SK-MEL-5 (cell line): ENCODE measurements around the gene TNNT2. TPM values are rescaled to one million over a fixed set of nuclear protein-coding genes. Genes with fewer than 3 reads are reported as not detected.

Source experiments
- DNase-seq: peaks from one replicate; pipeline ENCODE4 v3.0.0-alpha.2; 2016; ENCODE audit warnings: low read depth, low spot score
- in situ Hi-C: cut with HindIII; loops from 2 replicates; pipeline ENCODE4 v1.10.0; 2016; ENCODE audit warnings: low sequenced_read_pairs, high pct_unique_total_duplicates, low pct_unique_long_range_greater_than_20kb
- total RNA-seq: library from RNA; depleted of rRNA; stranded (reverse); fragments of >200 nt; shearing (Covaris generic); gene quantifications from 2 replicates; pipeline ENCODE4 v1.2.3, GENCODE V29; 2014

Gene TNNT2
- total RNA-seq, 1 experiment from 2014 or later, result not detected

DNA sequence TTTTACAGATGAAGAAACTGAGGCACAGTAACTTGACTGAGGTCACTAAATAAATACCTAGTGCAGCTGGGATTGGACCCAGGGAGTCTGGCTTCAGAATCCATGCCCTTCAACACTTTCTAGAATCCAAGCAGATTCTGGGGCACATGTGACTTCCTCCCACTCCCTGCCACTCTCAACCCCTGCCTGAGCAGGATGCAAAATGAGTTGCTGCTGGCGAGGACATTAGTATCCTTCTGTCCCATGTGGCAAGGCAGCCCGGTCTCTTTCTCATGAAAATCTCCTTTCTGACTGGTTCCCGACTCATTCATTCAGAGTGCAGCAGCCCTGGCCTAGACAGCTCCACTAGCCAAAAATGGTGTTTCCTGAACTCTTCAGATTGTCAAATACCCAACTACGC lies 28.4 kb downstream of the TNNT2 start:
- no peak for DNase-seq
- in situ Hi-C loops, result no loop called here

DNA sequence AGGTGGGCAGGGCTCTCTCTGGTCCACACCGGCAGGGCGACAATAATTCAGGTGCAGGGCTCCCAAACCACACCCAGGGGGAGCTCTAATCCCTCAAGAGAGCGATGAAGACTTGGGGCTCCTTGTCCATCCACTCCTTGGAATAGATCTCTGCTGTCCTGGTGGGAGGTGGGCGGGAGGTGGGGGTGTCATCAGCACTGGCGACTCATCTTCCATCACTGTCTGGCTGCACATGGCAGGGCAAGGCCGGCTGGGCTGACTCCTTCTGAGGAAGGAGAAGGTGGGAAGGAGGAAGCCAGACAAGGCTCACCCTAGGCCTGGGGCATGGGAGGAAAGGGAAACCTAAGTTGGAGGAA lies 29.3 kb downstream of the TNNT2 start:
- in situ Hi-C loops, result no loop called here
- DNase-seq, result peak; percentile 64

DNA sequence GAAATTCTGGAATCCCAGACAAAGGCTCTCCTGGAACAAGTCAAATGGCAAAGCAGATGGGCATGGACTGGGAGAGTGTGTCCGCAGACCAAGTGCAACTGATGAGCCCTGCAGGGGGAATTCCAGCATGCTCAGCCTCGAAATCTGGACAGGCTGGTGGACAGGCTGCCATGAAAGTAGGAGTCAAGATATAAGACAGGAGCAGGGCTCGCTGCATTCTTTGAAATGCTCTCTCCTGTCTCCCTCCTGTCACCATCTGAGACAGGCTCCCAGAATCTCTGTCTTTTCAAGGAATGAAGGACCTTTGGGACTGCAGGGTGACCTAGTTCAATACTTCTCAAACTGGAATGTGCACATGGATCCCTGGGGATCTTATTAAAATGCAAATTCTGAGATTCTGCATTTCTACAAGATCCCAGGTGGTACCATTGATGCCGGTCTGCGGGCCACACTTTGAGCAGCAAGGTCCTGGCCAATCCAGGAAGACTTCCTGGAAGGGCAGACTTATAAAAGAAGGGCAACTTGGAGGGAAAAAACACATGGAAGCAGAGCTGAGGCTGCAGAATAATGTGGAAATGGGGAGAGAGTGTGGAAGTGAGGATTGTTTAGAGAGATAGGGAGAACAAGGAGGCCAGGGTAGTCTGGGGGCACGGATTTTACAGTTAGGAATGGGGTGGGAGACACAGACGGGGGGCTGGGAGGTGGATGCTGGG lies 29.8 kb downstream of the TNNT2 start:
- in situ Hi-C loops, result no loop called here
- no peak for DNase-seq

DNA sequence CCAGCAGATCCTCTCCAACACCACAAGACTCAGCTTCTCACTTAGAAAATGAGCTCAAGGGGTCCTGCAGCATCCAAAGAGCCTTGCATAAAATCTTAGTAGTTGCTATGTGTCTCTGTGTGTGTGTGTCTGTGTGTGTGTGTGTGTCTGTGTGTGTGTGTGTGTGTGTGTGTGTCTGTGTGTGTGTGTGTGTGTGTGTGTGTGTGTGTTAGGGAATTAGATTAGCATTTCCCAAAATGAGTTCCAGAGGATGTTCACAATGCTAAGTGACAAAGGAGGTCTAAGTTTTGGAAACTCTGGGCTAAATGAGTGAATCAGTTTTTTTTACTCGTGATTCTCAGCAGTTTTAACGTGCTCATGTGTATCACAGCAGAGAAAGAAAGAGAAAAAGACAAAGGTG lies 30.5 kb downstream of the TNNT2 start:
- no peak for DNase-seq
- in situ Hi-C loops, result no loop called here

DNA sequence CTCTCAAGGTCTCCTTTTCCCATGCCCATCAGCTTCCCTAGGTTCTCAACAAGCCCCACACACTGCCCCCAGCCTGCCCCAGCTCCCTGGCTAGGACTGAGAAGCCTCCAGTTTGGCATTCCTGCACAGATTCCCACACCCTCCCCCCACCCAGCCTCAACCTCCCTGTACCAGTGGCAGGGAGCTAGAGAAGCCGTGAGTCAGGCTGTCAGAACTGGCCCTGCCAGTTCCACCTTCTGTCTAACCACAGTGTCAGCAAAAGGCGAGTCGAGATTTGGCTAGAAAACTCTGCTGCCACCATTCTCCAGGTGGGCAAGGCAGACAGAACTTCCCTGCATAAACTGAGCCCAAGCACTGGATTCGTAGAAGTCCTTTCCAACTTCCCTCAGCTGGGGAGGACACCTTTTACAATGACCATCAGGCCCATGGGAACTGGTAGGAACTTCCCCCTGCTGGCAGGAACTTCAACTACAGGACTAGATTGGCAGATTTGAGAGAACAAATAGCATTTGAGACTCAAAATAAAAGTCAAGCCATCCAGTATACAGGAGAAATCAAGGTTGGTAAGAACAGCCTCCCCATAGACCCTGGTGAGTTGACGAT lies 31.0 kb downstream of the TNNT2 start:
- in situ Hi-C loops, result no loop called here
- DNase-seq, result peak; percentile 78

DNA sequence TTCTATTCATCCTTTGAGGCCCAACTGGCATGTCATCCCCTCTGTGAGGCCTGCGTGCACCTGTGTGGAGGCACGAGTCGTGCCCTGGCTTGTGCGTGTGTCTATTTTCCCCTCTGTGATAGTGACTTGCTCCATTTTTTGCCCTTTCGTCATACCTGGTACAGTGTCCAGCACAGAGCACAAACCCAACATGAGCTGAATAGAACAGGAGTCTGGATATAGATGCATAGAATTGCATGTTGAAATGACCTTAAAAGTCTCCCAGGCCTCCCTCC lies 32.5 kb downstream of the TNNT2 start:
- DNase-seq, result no peak
- in situ Hi-C loops, result no loop called here

DNA sequence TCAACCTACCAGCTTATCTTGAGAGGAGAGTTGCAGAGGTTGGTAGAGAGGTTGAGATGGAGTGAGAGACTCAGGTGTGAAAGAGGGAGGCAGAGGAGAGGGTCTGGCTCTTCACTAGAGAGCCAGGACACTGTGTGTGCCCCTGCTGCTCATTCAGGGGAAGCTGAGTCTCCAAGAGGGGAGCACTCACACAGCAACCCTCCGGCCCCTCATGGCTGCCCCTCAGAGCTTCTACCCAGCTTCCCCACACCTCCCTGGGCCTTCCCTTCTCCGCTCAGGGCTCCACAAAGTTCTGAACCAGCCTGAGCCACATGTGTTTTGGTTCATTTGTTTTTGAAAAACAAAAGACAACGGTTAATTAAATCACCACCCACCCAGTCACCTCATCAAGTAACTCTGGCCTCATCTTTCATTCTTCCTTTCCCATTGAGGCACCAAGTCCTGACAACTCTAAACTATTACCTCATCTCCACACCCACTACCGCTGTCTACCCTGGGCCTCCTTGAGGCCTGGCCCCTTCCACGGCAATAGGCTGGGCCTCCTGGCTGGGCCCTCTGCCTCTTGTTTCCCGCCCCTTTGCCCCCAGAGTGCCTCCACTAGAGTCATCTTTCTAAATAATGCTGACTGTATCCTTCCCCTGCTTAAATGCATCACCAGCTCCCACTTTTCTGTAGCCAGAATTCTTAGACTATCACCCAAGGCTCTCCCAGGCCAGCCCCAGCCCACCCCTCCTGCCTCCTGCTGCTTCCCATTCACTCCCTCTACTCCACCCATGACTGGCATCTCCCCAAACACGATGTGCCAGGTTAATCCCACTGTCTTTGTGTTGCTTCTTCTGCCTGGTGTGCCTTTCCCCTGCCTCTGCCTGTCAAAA lies 33.0 kb downstream of the TNNT2 start:
- in situ Hi-C loops, result no loop called here
- no peak for DNase-seq

DNA sequence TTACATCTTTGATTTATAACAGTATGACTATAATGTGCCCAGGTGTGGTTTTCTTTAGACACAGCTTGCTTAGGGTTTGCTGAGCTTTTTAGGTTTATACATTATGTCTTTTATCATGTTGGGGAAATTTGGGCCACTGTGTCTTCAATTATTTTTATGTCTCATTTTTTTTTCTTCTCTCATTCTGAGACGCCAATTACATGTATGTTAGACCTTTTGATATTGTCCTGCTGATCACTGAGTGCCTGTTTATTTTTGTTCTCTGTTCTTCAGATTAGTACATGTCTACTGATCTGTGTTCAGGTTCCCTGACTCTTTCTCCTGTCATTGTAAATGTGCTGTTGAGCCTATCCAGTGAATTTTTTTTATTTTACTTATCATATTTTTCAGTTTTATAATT lies 36.1 kb downstream of the TNNT2 start:
- in situ Hi-C loops, result no loop called here
- DNase-seq, result no peak

DNA sequence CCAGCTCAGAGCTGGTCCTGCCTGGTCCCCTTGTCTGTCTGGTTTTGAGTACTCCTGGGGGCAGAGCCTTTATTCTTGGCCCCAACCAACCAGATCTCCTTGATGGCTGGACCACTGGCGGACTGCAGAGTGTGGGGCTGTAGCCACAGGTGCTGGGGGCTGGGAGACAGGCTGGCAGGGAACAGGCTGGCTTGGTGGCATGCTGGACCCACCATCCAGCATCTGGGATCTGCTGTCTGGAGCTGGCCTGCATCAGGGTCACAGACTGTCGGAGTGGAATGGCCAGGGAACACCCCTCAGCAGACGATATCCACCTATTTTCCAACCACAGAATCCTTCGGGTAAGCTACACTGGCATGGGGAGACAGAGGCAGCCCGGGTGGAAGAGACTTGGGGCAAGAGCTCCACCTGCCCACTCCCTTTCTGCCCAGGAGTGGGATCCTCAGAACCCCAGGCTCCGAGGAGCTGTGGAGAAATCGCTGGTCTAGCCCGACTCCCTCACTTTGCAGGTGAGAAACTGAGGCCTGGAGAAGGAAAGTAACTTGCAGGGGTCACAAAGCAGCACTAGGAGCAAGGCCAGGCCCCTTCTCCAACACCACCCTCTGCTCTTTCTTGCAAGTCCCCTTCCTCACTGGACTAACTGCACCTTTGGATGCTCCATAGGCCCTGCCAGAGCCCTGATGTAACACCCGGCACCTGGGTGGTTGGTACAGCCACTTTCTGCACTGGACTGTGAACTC lies 40.6 kb downstream of the TNNT2 start:
- no peak for DNase-seq
- in situ Hi-C loops, result no loop called here

DNA sequence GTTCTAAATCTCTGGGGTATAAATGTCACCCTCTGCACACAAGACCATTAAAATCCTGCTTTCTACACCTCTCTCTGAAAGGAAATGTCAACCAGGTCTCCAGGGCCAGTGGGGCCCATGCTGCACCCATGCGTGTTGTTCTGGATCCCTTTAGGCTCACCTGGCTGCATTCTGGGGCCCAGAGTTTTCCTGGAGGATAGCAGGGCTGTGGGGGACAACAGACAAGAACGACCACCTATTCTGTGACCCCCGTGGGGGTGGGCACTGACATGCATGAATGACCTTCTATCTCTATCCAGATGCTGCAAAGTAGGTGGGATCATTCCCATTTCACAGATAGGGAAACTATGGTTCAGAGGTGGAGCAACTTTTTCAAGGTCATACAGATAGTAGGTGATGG lies 41.6 kb downstream of the TNNT2 start:
- no peak for DNase-seq
- in situ Hi-C loops, result no loop called here

DNA sequence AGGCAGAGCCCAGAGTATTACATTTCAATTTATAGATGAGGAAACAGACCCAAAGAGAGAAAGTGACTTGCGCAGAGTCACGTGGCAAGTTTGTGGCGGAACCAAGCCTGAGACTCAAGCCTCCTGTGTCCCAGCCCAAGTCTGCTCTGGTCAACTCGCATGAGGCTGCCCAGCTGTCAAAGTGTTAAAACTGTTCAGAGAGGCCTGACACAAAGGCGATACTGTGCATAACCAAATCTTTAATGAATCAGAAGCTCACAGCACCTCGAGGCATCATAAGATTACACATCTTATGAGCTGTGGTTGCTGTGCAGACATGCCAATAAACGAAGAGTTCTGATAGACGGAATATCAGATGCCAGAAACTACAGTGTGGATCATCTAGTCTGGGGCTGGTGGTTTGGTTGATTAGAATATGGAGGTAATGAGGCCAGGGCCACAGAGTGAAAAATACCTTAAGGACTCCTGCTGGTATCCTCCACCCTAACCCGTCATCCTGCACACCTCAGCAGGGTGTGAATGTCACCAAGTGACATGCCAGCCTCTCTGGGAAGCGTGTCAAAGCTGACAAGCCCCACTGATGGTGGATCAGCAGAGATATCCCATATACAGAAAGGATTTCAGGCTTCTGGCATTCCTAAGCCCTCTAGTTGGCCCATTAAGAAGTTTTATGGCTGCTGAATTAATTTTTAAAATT lies 42.2 kb downstream of the TNNT2 start:
- in situ Hi-C loops, result no loop called here
- DNase-seq, result peak; percentile 94

DNA sequence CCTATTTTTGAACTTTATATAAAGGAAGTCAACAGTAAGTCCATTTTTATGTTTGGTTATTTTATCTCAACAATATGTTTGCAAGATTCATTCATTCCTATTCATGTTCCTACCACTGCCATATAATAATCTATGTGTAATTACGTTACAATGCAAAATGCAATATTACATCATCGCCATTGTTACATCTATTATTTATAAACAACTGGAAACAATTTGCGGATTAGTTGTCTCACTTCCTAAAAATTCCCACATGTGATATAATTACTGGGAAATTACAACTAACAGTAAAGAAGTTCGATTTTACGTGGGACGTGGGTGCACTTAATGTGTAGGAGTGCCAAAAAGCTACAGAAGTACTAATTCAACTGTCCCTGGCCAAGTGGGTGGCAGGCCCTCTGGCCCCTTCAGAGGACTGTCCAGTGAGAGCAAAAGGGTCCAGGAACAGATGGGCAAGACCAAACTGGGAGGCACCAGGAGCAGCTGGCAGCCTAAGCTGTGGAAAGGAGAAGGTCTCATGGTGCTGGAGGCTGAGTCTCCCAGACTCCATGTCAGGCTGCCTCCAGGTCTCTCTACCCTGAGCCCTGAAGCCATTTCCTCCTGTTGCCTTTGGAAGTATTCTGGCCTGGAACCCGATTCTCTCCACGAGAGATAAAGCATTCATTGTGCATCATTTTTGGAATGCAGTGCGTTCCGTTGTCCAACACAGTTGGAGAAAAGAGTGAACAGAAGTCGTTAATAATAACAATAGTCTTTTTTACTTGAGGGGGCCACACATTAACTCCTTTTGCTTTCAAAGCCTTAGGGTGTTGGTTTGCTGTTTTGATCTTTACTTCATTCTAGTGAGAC lies 42.9 kb downstream of the TNNT2 start:
- in situ Hi-C loops, result no loop called here
- peak; percentile 69 for DNase-seq

DNA sequence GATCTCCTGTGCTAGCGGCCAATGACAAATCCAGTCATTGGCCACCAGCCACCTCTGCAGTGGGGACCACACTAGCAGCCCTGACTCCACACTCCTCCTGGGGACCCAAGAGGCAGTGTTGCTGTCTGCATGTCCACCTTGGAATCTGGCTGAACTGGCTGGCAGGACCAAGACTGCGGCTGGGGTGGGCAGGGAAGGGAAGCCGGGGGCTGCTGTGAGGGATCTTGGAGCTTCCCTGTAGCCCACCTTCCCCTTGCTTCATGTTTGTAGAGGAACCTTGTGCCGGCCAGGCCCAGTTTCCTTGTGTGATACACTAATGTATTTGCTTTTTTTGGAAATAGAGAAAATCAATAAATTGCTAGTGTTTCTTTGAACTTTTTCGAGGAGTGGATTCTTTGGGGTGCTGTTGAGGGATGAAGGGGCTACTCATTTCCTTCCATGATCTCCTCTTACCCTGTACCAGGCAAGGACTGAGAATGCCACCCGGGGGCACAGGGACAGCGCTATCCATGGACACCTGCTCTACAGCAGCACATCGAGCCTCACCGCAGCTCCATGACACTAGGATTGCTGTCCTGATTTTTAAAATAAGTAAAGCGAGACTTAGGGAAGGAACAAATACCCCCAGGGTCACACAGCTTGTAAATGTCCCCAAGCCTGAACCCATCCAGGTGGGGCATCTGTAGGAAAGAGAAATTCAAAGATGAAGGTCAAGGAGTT lies 44.7 kb downstream of the TNNT2 start:
- no peak for DNase-seq
- in situ Hi-C loops, result no loop called here

DNA sequence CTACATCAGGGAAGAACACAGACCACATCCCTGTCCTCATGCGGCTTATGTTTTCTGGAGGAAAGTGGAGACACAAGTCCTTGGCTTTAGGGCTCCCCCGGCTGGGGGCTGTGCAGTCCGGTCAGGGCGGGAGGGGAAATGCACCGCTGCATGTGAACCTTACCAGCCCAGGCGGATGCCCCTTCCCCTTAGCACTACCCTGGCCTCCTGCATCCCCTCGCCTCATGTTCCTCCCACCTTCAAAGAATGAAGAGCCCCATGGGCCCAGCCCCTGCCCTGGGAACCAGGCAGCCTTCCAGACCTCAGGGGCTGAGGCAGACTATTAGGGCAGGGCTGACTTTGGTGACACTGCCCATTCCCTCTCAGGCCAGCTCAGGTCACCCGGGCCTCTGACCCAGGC lies 45.5 kb downstream of the TNNT2 start:
- DNase-seq, result no peak
- in situ Hi-C loops, result no loop called here

DNA sequence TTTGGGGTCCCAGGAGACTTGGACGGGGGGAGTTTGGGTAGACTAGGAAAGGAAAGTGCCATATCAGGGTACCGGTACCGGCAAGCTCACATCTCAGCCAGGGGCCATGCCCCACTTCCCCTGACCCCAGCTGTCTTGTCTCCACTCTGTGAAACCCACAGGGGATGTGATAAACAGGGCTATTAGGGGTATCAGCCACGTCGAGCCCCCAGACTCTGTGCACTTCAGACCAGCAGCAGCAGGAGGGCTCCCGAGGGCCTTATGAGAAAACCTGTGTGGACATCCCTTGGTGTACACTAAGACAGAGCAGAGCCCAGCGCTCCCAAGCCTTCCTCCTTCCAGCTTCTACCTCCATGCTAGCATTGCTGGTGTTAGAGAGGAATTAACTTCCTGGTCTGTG lies 46.3 kb downstream of the TNNT2 start:
- in situ Hi-C loops, result no loop called here
- DNase-seq, result no peak

DNA sequence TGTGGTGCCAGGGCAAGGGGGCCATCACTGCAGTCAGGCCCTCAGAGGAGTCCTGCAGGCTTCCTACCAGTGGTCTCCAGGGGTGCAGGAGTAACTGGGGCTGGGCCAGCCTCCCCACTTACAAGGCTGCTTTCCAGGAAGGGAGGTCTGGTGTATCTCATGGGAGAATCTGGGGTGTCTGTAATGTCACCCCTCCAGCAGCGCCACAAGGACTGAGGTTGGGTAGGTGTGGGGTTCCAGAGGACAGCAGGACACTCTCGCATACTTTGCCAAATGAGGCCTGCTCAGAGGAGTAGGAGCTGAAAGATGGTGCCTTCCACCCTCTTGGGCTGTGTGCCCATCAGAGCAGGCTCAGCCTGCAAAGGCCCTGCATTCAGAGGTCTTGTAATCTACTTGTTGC lies 46.9 kb downstream of the TNNT2 start:
- in situ Hi-C loops, result no loop called here

More for the DNA sequence above, 46.9 kb downstream of the TNNT2 start:
- DNase-seq, result no peak
